Mesothelial cell of epicardium (in vitro differentiated cells): Measurements from ENCODE around the gene MRPL9. TPM values are rescaled to one million over a fixed set of nuclear protein-coding genes. Genes with fewer than 3 reads are reported as not detected.

Experiments
- DNase-seq, 2 experiments: peaks; one replicate each; pipeline ENCODE4 v3.0.0; 2021; ENCODE audit warnings: low spot score in 2 of 2; ENCODE audit not compliant: unreplicated experiment in 2 of 2
- H3K27ac Mint-ChIP-seq: 2 replicates; pipeline ENCODE4 v1.8.0; 2021; ENCODE audit warnings: mixed read lengths
- H3K27me3 Mint-ChIP-seq: 2 replicates; pipeline ENCODE4 v1.8.0; 2021; ENCODE audit warnings: low read depth, mixed read lengths
- H3K36me3 Mint-ChIP-seq: 2 replicates; pipeline ENCODE4 v1.8.0; 2021; ENCODE audit warnings: mixed read lengths
- H3K4me1 Mint-ChIP-seq: 2 replicates; pipeline ENCODE4 v1.8.0; 2021; ENCODE audit warnings: mixed read lengths
- H3K4me3 Mint-ChIP-seq: 2 replicates; pipeline ENCODE4 v1.8.0; 2021; ENCODE audit warnings: mild to moderate bottlenecking, moderate library complexity, mixed read lengths
- H3K9me3 Mint-ChIP-seq: 2 replicates; pipeline ENCODE4 v1.8.0; 2021; ENCODE audit warnings: mixed read lengths
- CTCF ChIP-seq: fragments of 200-600 bp; sonication (generic); IDR thresholded peaks from one replicate; pipeline ENCODE4 v1.5.0; 2021; ENCODE audit warnings: antibody characterized with exemption; ENCODE audit not compliant: unreplicated experiment
- total RNA-seq: library from RNA; stranded (reverse); gene quantifications from 3 replicates; pipeline ENCODE4 v1.2.1, GENCODE V29; 2021

MRPL9 gene
- total RNA-seq, 1 donor from 2014 or later, result 73.1 TPM

GRCh38 chr1:151760597-151761385, 2.5 kb downstream of the MRPL9 start:
- peaks cover 12% of the 10 kb centered on the region for H3K4me1 Mint-ChIP-seq
- H3K9me3 Mint-ChIP-seq, result no peaks in the 10 kb centered on the region
- peaks cover 24% of the 10 kb centered on the region for H3K36me3 Mint-ChIP-seq
- peak overlapping the region; percentile 32 for H3K4me3 Mint-ChIP-seq
- H3K27me3 Mint-ChIP-seq, result no peaks in the 10 kb centered on the region
- no peak for DNase-seq
- no peak overlapping the region for H3K27ac Mint-ChIP-seq
- no peak for TF ChIP-seq CTCF

- Mint-ChIP-seq H3K27me3 (no peaks in the 10 kb centered on the region), H3K4me1 (peaks cover 10% of the 10 kb centered on the region), H3K9me3 (no peaks in the 10 kb centered on the region), H3K4me3 (no peak overlapping the region), H3K27ac (no peak overlapping the region), H3K36me3 (peaks cover 24% of the 10 kb centered on the region)
- no peak for TF ChIP-seq CTCF
- DNase-seq, result no peak
Observed at GRCh38 chr1:151759241-151759640, 4.1 kb downstream of the MRPL9 start.

- Mint-ChIP-seq H3K4me3 (no peak overlapping the region), H3K4me1 (no peaks in the 10 kb centered on the region), H3K27ac (no peak overlapping the region), H3K27me3 (peaks cover 6% of the 10 kb centered on the region), H3K9me3 (no peaks in the 10 kb centered on the region), H3K36me3 (peaks cover 18% of the 10 kb centered on the region)
- no peak for TF ChIP-seq CTCF
- DNase-seq, result no peak
Observed at GRCh38 chr1:151756291-151756690, 7.0 kb downstream of the MRPL9 start.

DNA sequence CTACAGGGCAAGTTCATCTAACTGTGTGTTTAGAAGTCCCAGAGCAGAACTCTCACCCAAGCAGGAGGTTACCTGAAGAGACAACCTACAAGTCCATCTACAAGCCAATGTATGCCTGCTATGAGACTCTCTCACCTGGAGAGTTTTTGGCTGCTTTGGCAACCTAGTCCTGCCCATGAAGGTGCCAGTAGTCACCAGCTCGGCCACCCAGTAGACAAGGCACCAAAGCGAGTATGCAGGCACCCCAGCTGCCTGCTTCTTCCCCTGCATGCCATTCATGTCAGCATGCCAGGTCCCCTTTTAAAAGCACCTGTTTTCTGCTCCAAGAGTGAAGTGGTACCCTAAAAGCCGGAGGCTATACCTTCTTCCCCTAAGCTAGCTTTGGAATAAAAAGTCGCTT, 21.8 kb downstream of the MRPL9 start:
- DNase-seq, result no peak
- Mint-ChIP-seq H3K27me3 (peaks cover 33% of the 10 kb centered on the region), H3K4me3 (no peak overlapping the region), H3K4me1 (peaks cover 18% of the 10 kb centered on the region), H3K27ac (no peak overlapping the region), H3K9me3 (peaks cover 11% of the 10 kb centered on the region), H3K36me3 (no peaks in the 10 kb centered on the region)
- no peak for TF ChIP-seq CTCF

- Mint-ChIP-seq H3K27me3 (peaks cover 21% of the 10 kb centered on the region), H3K4me3 (no peak overlapping the region), H3K27ac (peak overlapping the region; percentile 82), H3K36me3 (no peaks in the 10 kb centered on the region), H3K4me1 (peaks cover 18% of the 10 kb centered on the region), H3K9me3 (peaks cover 11% of the 10 kb centered on the region)
- no peak for DNase-seq
- TF ChIP-seq CTCF, result no peak
Observed at GRCh38 chr1:151739590-151740355, 23.5 kb downstream of the MRPL9 start.
